Ascending aorta (tissue), 2 donors: ENCODE data around the gene CES2. TPM values are rescaled to one million over a fixed set of nuclear protein-coding genes. Genes with fewer than 3 reads are reported as not detected.
"Not testable (repeated sequence)": the region's sequence is repeated elsewhere in the genome, so short reads cannot be mapped to it uniquely, and the experiment has no call there.

ENCODE experiments used
- DNase-seq, 2 donors: peaks; one replicate each; pipeline ENCODE4 v3.0.0-alpha.2; 2019; ENCODE audit warnings: low spot score in 2 of 2
- H3K27ac ChIP-seq, 2 donors: fragments of 200-600 bp; sonication (generic); one replicate each; pipeline ENCODE4 v1.5.1; 2016 to 2017; ENCODE audit warnings: mild to moderate bottlenecking in 1 of 2
- H3K27me3 ChIP-seq: fragments of 200-600 bp; sonication (generic); one replicate; pipeline ENCODE4 v1.5.1; 2017
- H3K36me3 ChIP-seq, 2 donors: fragments of 200-600 bp; sonication (generic); one replicate each; pipeline ENCODE4 v1.5.1; 2016
- H3K4me1 ChIP-seq, 2 donors: fragments of 200-600 bp; sonication (generic); one replicate each; pipeline ENCODE4 v1.5.1; 2016 to 2017; ENCODE audit warnings: mild to moderate bottlenecking in 1 of 2
- H3K4me3 ChIP-seq, 2 donors: fragments of 200-600 bp; sonication (generic); one replicate each; pipeline ENCODE4 v1.5.1; 2016 to 2017; ENCODE audit warnings: mild to moderate bottlenecking in 1 of 2
- H3K9me3 ChIP-seq, 2 donors: fragments of 200-600 bp; sonication (generic); one replicate each; pipeline ENCODE4 v1.5.1; 2016
- CTCF ChIP-seq, 3 experiments: fragments of 200-600 bp in 2 of 3; fragments of 450-650 bp in 1 of 3; sonication (generic) in 2 of 3; IDR thresholded peaks; one replicate each; pipeline ENCODE4 v1.5.1; 2016 to 2019; ENCODE audit warnings: antibody characterized with exemption in 3 of 3, mild to moderate bottlenecking in 1 of 3, moderate library complexity in 1 of 3
- intact Hi-C: fragments of 100-400 bp; cut with DNase I; formaldehyde crosslinking; loops from one replicate; pipeline ENCODE4 v1.15.1; 2023
- total RNA-seq: library from RNA; depleted of rRNA; stranded (reverse); fragments of >200 nt; gene quantifications from one replicate; pipeline ENCODE4 v1.1.0, GENCODE V29; 2016

The CES2 gene
- total RNA-seq, 1 donor from 2014 or later: 40.0 TPM

GRCh38 chr16:66986559-66986958, 51.2 kb downstream of the CES2 start:
- DNase-seq: no peak
- intact Hi-C loops: no loop called here
- Histone ChIP-seq H3K36me3 (no peaks in the 10 kb centered on the region), H3K4me3 (no peak overlapping the region), H3K27ac (no peak overlapping the region), H3K27me3 (no peaks in the 10 kb centered on the region), H3K9me3 (no peaks in the 10 kb centered on the region), H3K4me1 (no peaks in the 10 kb centered on the region)
- TF ChIP-seq CTCF (IDR thresholded peaks at IDR 0.05): no peak

- Histone ChIP-seq H3K4me3 (no peak within 1 kb of the TSS), H3K9me3 (no peaks in the 10 kb centered on the region), H3K4me1 (no peaks in the 10 kb centered on the region), H3K27ac (no peak within 1 kb of the TSS), H3K36me3 (no peaks in the 10 kb centered on the region), H3K27me3 (no peaks in the 10 kb centered on the region)
- TF ChIP-seq CTCF (IDR thresholded peaks at IDR 0.05): no peak
- no peak for DNase-seq
- intact Hi-C loops: no loop called here
Measured at GRCh38 chr16:66988197-66988788, 53.0 kb downstream of the CES2 start, which contains the start of gene CES4A. Gene CES4A (plus strand): TSS chr16:66988589. CDS start chr16:66988773, 184 bp downstream.

GRCh38 chr16:66991545-66992077, 56.3 kb downstream of the CES2 start:
- Histone ChIP-seq H3K4me1 (peaks cover 1 to 5% of the 10 kb centered on the region in 2 donors), H3K36me3 (no peaks in the 10 kb centered on the region), H3K27me3 (no peaks in the 10 kb centered on the region), H3K9me3 (no peaks in the 10 kb centered on the region), H3K4me3 (no peak overlapping the region), H3K27ac (no peak overlapping the region)
- intact Hi-C loops: no loop called here
- no peak for DNase-seq
- no peak for TF ChIP-seq CTCF (IDR thresholded peaks at IDR 0.05)

- H3K9me3 ChIP-seq, H3K4me3 ChIP-seq, H3K27me3 ChIP-seq, DNase-seq, H3K36me3 ChIP-seq, intact Hi-C loops, H3K27ac ChIP-seq: not testable (repeated sequence)
- peaks cover 4 to 16% of the 10 kb centered on the region in 2 donors for H3K4me1 ChIP-seq
Measured at GRCh38 chr16:66993558-66993957, 58.2 kb downstream of the CES2 start.

Other genes with a start within 250 kb of the CES2 start
- 20.1 TPM for gene CMTM4, start 238.8 kb upstream of the CES2 start, total RNA-seq
- 99.7 TPM for gene DYNC1LI2, start 183.9 kb upstream of the CES2 start, total RNA-seq
- not detected for gene TERB1, start 133.9 kb upstream of the CES2 start, total RNA-seq
- gene NAE1, start 104.5 kb upstream of the CES2 start, total RNA-seq: 8.6 TPM
- gene CA7, start 91.1 kb upstream of the CES2 start, total RNA-seq: not detected
- 2.8 TPM for gene PDP2, start 55.0 kb upstream of the CES2 start, total RNA-seq
- gene CDH16, start 16.6 kb upstream of the CES2 start, total RNA-seq: not detected
- gene RRAD, start 10.0 kb upstream of the CES2 start, total RNA-seq: 54.2 TPM
- 255 TPM for gene CIAO2B, start 1.1 kb upstream of the CES2 start, total RNA-seq
- not detected for gene CES3, start 25.8 kb downstream of the CES2 start, total RNA-seq
- 0.11 TPM for gene CES4A, start 53.1 kb downstream of the CES2 start, total RNA-seq
- 59.1 TPM for gene CBFB, start 93.6 kb downstream of the CES2 start, total RNA-seq
- gene PHAF1, start 174.4 kb downstream of the CES2 start, total RNA-seq: 4.5 TPM
- 40.7 TPM for gene B3GNT9, start 215.5 kb downstream of the CES2 start, total RNA-seq
- 27.7 TPM for gene TRADD, start 224.4 kb downstream of the CES2 start, total RNA-seq
- 46.1 TPM for gene FBXL8, start 224.4 kb downstream of the CES2 start, total RNA-seq
- gene HSF4, start 229.2 kb downstream of the CES2 start, total RNA-seq: 64.9 TPM
- 87.6 TPM for gene NOL3, start 235.0 kb downstream of the CES2 start, total RNA-seq
- 18.9 TPM for gene MATCAP1, start 248.4 kb downstream of the CES2 start, total RNA-seq